GM23338 (cell line): ENCODE results near the gene KRTAP5-6. TPM values are rescaled to one million over a fixed set of nuclear protein-coding genes. Genes with fewer than 3 reads are reported as not detected.

ENCODE experiments used
- ATAC-seq: fragments of 200-7000 bp; cut with Tn5 transposase; 3 replicates; pipeline ENCODE4 v1.9.1; 2020
- DNase-seq: peaks from one replicate; pipeline ENCODE4 v3.0.0-alpha.2; 2015; ENCODE audit warnings: low spot score
- H2AFZ ChIP-seq: fragments of 200-600 bp; sonication (generic); 2 replicates; pipeline ENCODE4 v1.8.0; 2016; ENCODE audit warnings: antibody characterized with exemption, mild to moderate bottlenecking, moderate library complexity
- H3F3A ChIP-seq: fragments of 200-600 bp; sonication (generic); replicated peaks from 2 replicates; pipeline ENCODE4 v1.8.0; 2017; ENCODE audit warnings: antibody characterized with exemption, mixed run types, low read depth
- H3K27ac ChIP-seq: fragments of 200-600 bp; sonication (generic); 2 replicates; pipeline ENCODE4 v1.6.1; 2016; ENCODE audit warnings: low read depth
- H3K27me3 ChIP-seq: fragments of 200-600 bp; sonication (generic); 2 replicates; pipeline ENCODE4 v1.8.0; 2016; ENCODE audit warnings: mild to moderate bottlenecking, mixed run types, moderate library complexity; ENCODE audit not compliant: insufficient read depth
- H3K36me3 ChIP-seq: fragments of 200-600 bp; sonication (generic); 2 replicates; pipeline ENCODE4 v1.8.0; 2016; ENCODE audit warnings: mild to moderate bottlenecking; ENCODE audit not compliant: insufficient read depth
- H3K4me1 ChIP-seq: fragments of 200-600 bp; sonication (generic); 2 replicates; pipeline ENCODE4 v1.8.0; 2016; ENCODE audit warnings: mild to moderate bottlenecking, moderate library complexity; ENCODE audit not compliant: insufficient read depth
- H3K4me2 ChIP-seq: fragments of 200-600 bp; sonication (generic); 2 replicates; pipeline ENCODE4 v1.7.1; 2017; ENCODE audit warnings: mixed run types
- H3K4me3 ChIP-seq: fragments of 200-600 bp; sonication (generic); 2 replicates; pipeline ENCODE4 v1.6.1; 2016; ENCODE audit warnings: mixed run types
- H3K79me2 ChIP-seq: fragments of 200-600 bp; sonication (generic); replicated peaks from 2 replicates; pipeline ENCODE4 v1.8.0; 2017; ENCODE audit warnings: mild to moderate bottlenecking; ENCODE audit not compliant: insufficient read depth
- H3K9me2 ChIP-seq: fragments of 200-600 bp; sonication (generic); 2 replicates; pipeline ENCODE4 v1.8.0; 2017; ENCODE audit not compliant: insufficient read depth
- H4K20me1 ChIP-seq: fragments of 200-600 bp; sonication (generic); replicated peaks from 2 replicates; pipeline ENCODE4 v1.8.0; 2017; ENCODE audit warnings: mild to moderate bottlenecking; ENCODE audit not compliant: insufficient read depth
- H3K27ac Mint-ChIP-seq: 2 replicates; pipeline ENCODE4 v1.8.0; 2020; ENCODE audit warnings: inconsistent platforms, mild to moderate bottlenecking, moderate library complexity, mixed read lengths
- H3K27me3 Mint-ChIP-seq: 3 replicates; pipeline ENCODE4 v1.8.0; 2022; ENCODE audit warnings: low read depth, mild to moderate bottlenecking, moderate library complexity, mixed read lengths, inconsistent platforms; ENCODE audit not compliant: insufficient read depth, poor library complexity
- H3K36me3 Mint-ChIP-seq: 3 replicates; pipeline ENCODE4 v1.8.0; 2021; ENCODE audit warnings: low read depth, mild to moderate bottlenecking, inconsistent platforms, moderate library complexity, mixed read lengths
- H3K4me1 Mint-ChIP-seq: 3 replicates; pipeline ENCODE4 v1.8.0; 2020; ENCODE audit warnings: mild to moderate bottlenecking, inconsistent platforms, mixed read lengths
- H3K4me3 Mint-ChIP-seq: 3 replicates; pipeline ENCODE4 v1.8.0; 2021; ENCODE audit warnings: moderate library complexity, mild to moderate bottlenecking, inconsistent platforms, mixed read lengths
- H3K9me3 Mint-ChIP-seq: 3 replicates; pipeline ENCODE4 v1.8.0; 2020; ENCODE audit warnings: moderate library complexity, mild to moderate bottlenecking, inconsistent platforms, mixed read lengths
- CREB1 ChIP-seq: fragments of 250-450 bp; sonication (Bioruptor Pico); IDR thresholded peaks from 2 replicates; pipeline ENCODE4 v1.5.0; 2020; ENCODE audit warnings: low read depth, mild to moderate bottlenecking, moderate library complexity
- CTCF ChIP-seq, 2 experiments: fragments of 200-600 bp in 1 of 2; sonication (generic) in 1 of 2; conservative IDR thresholded peaks; 2 replicates each; pipeline versions ENCODE4 v1.5.1 to v1.6.1; 2016 to 2017; ENCODE audit warnings: antibody characterized with exemption in 2 of 2, low read depth in 2 of 2, mild to moderate bottlenecking in 2 of 2, moderate library complexity in 1 of 2
- ETS1 ChIP-seq: IDR thresholded peaks from 2 replicates; pipeline ENCODE4 v1.6.1; 2016; ENCODE audit warnings: antibody characterized with exemption
- EZH2 ChIP-seq: fragments of 200-600 bp; sonication (generic); IDR thresholded peaks from one replicate; pipeline ENCODE4 v1.8.0; 2017; ENCODE audit warnings: antibody characterized with exemption, mild to moderate bottlenecking, low read depth; ENCODE audit not compliant: unreplicated experiment
- JUNB ChIP-seq: IDR thresholded peaks from one replicate; pipeline ENCODE4 v1.6.1; 2016; ENCODE audit warnings: antibody characterized with exemption; ENCODE audit not compliant: unreplicated experiment
- POLR2AphosphoS5 ChIP-seq: IDR thresholded peaks from 2 replicates; pipeline ENCODE4 v1.6.1; 2016; ENCODE audit warnings: antibody characterized with exemption, low read depth
- REST ChIP-seq: IDR thresholded peaks from one replicate; pipeline ENCODE4 v1.6.1; 2018; ENCODE audit warnings: antibody characterized with exemption; ENCODE audit not compliant: unreplicated experiment
- ZNF114 ChIP-seq: fragments of 250-450 bp; sonication (Bioruptor Pico); IDR thresholded peaks from 2 replicates; pipeline ENCODE4 v1.5.0; 2020; ENCODE audit warnings: mild to moderate bottlenecking, moderate library complexity
- ZNF462 ChIP-seq: fragments of 250-450 bp; sonication (Bioruptor Pico); IDR thresholded peaks from 2 replicates; pipeline ENCODE4 v1.5.0; 2020; ENCODE audit warnings: mild to moderate bottlenecking, moderate library complexity
- polyA plus RNA-seq: library from polyadenylated mRNA; unstranded; fragments of >200 nt; fragmentation: Nextera tagmentation; extraction: Ambion mirVana; gene quantifications from 2 replicates; pipeline ENCODE4 v1.2.1, GENCODE V29; 2016
- total RNA-seq: library from RNA; depleted of rRNA; stranded (reverse); fragments of >200 nt; shearing (Covaris generic); gene quantifications from 2 replicates; pipeline ENCODE4 v1.2.3, GENCODE V29; 2014

Gene KRTAP5-6
- total and polyA plus RNA-seq, 2 experiments from 2014 or later = not detected

- no peak overlapping the region for H3K4me3 Mint-ChIP-seq
- no peak for DNase-seq
- peaks cover 7% of the 10 kb centered on the region for H3K27me3 Mint-ChIP-seq
These were observed 40.3 kb upstream of the KRTAP5-6 start for GRCh38 chr11:1656670-1657069.

More at GRCh38 chr11:1656670-1657069, 40.3 kb upstream of the KRTAP5-6 start:
- no peaks in the 10 kb centered on the region for H4K20me1 ChIP-seq
- H3K4me2 ChIP-seq = no peak overlapping the region
- H3K4me1 Mint-ChIP-seq = peaks cover 6% of the 10 kb centered on the region; the same call in 2 of the 3 replicates
- H3F3A ChIP-seq = no peaks in the 10 kb centered on the region
- H2AFZ ChIP-seq = no peak overlapping the region
- no peaks in the 10 kb centered on the region for H3K36me3 ChIP-seq
- TF ChIP-seq ZNF114 (CRISPR knock-in tag) = no peak
- no peak for TF ChIP-seq CTCF (conservative IDR thresholded peaks at IDR 0.05; ENCODE audit: low read depth in 2 of 2)
- TF ChIP-seq REST = no peak
- no peak for TF ChIP-seq EZH2
- TF ChIP-seq ZNF462 (CRISPR knock-in tag) = no peak
- no peak for TF ChIP-seq POLR2AphosphoS5
- TF ChIP-seq CREB1 (CRISPR knock-in tag) = no peak
- TF ChIP-seq JUNB = no peak
- no peak for TF ChIP-seq ETS1
- H3K79me2 ChIP-seq = no peaks in the 10 kb centered on the region
- ATAC-seq = no peak
- no peaks in the 10 kb centered on the region for H3K27me3 ChIP-seq
- H3K4me3 ChIP-seq = no peak overlapping the region
- H3K4me1 ChIP-seq = no peaks in the 10 kb centered on the region
- H3K36me3 Mint-ChIP-seq = no peaks in the 10 kb centered on the region
- H3K9me3 Mint-ChIP-seq = no peaks in the 10 kb centered on the region
- H3K27ac Mint-ChIP-seq = no peak overlapping the region
- no peaks in the 10 kb centered on the region for H3K9me2 ChIP-seq
- H3K27ac ChIP-seq = no peak overlapping the region
